ENCODE measurements around the gene YIPF1.

DNA sequence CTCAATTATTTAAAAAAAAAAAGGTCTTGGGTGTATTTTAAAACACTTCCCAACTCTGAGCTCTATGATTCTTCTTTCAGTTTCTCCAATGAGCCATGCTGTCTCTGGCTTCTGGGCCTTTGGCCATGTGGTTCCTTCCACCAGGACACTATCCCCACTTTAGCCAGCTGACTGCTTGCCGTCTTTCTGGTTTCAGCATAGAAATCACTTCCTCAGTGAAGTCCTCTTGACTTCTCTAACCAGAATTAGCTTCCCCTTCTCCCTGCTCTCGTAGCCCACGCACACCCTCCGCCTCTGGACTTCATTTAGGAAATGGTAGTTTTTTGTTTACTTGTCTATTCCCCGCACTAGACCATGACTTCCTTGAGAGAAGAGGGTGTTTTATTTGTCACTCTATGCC lies 3.3 kb upstream of the YIPF1 start:
- TF ChIP-seq NFRKB (IDR thresholded peaks at IDR 0.05) = no peak
- no peak for TF ChIP-seq BHLHE40 (IDR thresholded peaks at IDR 0.05; ENCODE audit: borderline replicate concordance)
- no peak for TF ChIP-seq FOXM1 (IDR thresholded peaks at IDR 0.05; ENCODE audit: borderline replicate concordance)
- TF ChIP-seq PKNOX1 (IDR thresholded peaks at IDR 0.05) = no peak

All from HEK293T (cell line).